Activated T-cell treated with anti-CD3 and anti-CD28 coated beads, Interleukin-2, amount 50 U/mL, for 1 hour (primary cell): Measurements from ENCODE around the gene STEAP1B.
"Not testable (repeated sequence)": the region's sequence is repeated elsewhere in the genome, so short reads cannot be mapped to it uniquely, and the experiment has no call there.

ENCODE experiments used
- DNase-seq: peaks from one replicate; pipeline ENCODE4 v3.0.0-alpha.2; 2020

The STEAP1B gene

GRCh38 chr7:22496296-22496888 is 3.6 kb downstream of the STEAP1B start:
- not testable (repeated sequence) for DNase-seq

- not testable (repeated sequence) for DNase-seq
Measured at GRCh38 chr7:22493160-22493925, 6.6 kb downstream of the STEAP1B start.

- DNase-seq: peak; percentile 51
Measured at GRCh38 chr7:22488643-22489462, 11.1 kb downstream of the STEAP1B start.

- DNase-seq: no peak
Measured at GRCh38 chr7:22487978-22488642, 11.9 kb downstream of the STEAP1B start.

GRCh38 chr7:22486597-22486996 is 13.4 kb downstream of the STEAP1B start:
- no peak for DNase-seq

- no peak for DNase-seq
Measured at GRCh38 chr7:22485189-22485588, 14.8 kb downstream of the STEAP1B start.

- no peak for DNase-seq
Measured at GRCh38 chr7:22482503-22482902, 17.5 kb downstream of the STEAP1B start.

GRCh38 chr7:22481726-22482125 is 18.3 kb downstream of the STEAP1B start:
- no peak for DNase-seq

- DNase-seq: no peak
Measured at GRCh38 chr7:22480523-22481075, 19.4 kb downstream of the STEAP1B start.

- DNase-seq: no peak
Measured at GRCh38 chr7:22477876-22478450, 22.0 kb downstream of the STEAP1B start.

- no peak for DNase-seq
Measured at GRCh38 chr7:22477262-22477661, 22.7 kb downstream of the STEAP1B start.

GRCh38 chr7:22476824-22477223 is 23.2 kb downstream of the STEAP1B start:
- DNase-seq: no peak

- DNase-seq: no peak
Measured at GRCh38 chr7:22474645-22475044, 25.3 kb downstream of the STEAP1B start.

GRCh38 chr7:22470981-22471380 is 29.0 kb downstream of the STEAP1B start:
- no peak for DNase-seq

- no peak for DNase-seq
Measured at GRCh38 chr7:22469371-22470143, 30.4 kb downstream of the STEAP1B start.

- no peak for DNase-seq
Measured at GRCh38 chr7:22468609-22469008, 31.4 kb downstream of the STEAP1B start.

- no peak for DNase-seq
Measured at GRCh38 chr7:22464299-22464698, 35.7 kb downstream of the STEAP1B start.

GRCh38 chr7:22460363-22460988 is 39.5 kb downstream of the STEAP1B start:
- no peak for DNase-seq

GRCh38 chr7:22457471-22457870 is 42.5 kb downstream of the STEAP1B start:
- DNase-seq: no peak

- DNase-seq: no peak
Measured at GRCh38 chr7:22454446-22454845, 45.5 kb downstream of the STEAP1B start.

- DNase-seq: no peak
Measured at GRCh38 chr7:22452960-22453558, 46.9 kb downstream of the STEAP1B start.
